HG03095 (cell line): ENCODE data around the gene PPFIA1.
"Not testable (repeated sequence)": the region's sequence is repeated elsewhere in the genome, so short reads cannot be mapped to it uniquely, and the experiment has no call there.

Experiments used
- ATAC-seq: cut with Tn5 transposase; IDR thresholded peaks from one replicate; pipeline ENCODE4 v1.9.1; 2021; ENCODE audit warnings: moderate library complexity; ENCODE audit not compliant: unreplicated experiment

The PPFIA1 gene

DNA sequence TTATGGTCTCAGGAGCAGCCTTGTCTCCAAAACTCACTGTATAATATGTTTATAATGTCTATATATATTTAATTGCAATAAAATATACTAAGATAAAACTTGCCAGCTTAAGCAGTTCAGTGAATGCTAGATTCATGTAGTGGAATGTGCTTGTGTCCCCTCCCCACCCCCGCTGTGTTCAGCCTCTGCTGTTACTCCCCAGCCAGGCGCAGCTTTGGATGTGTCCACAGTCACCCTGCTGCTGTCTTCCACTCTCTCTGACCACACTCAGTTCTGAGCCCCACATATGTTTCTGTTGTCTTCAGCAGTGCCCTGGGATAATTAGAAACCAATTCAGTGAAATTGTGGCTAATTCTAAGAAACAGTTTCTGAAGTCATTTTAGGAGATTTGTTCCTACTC lies 52.2 kb downstream of the PPFIA1 start:
- ATAC-seq: no peak

DNA sequence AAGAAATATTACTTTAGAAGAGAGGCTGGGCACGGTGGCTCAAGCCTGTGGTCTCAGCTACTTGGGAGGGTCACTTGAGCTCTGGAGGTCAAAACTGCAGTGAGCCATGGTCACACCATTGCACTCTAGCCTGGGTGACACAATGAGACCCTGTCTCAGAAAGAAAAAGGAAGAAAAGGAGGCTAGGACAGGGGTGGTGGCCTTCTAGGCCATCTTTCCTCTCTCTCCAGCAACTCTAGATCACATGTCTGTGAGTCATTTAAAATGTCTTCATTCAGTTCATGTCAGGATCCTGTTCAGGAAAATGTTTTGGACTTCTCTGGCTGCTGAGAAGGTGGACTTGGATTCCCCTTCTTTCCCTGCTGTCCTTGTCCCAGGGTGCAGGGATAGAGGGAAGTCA lies 53.3 kb downstream of the PPFIA1 start:
- ATAC-seq: no peak

DNA sequence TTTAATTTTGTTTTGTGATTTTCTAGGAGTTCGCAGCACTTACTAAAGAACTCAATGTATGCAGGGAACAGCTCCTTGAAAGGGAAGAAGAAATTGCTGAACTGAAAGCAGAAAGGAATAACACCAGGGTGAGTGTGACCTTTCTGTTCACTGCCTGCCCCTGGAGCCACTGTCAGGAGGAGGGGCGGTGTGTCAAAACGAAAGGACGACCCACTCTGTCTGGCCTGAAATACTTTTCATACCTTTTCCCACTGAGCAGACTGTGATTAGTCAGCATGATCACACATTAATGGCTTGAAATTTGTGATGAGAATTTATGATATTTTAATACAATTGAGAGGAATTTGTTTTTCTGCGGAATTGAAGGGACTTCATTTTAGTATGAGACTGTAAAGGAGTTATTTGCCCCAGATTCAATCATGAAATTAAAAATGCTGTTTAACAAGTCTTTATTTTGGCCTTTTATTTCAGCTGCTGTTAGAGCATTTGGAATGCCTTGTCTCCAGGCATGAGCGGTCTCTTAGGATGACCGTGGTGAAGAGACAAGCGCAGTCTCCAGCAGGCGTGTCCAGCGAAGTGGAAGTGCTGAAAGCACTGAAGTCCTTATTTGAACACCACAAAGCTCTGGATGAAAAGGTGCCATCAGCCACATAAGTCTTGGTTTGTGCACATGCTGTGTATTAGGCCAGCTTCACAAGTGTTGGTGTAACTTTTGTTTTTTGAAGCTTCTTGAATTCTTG lies 54.1 kb downstream of the PPFIA1 start:
- ATAC-seq: peak; percentile 82

- ATAC-seq: no peak
These were observed 55.3 kb downstream of the PPFIA1 start for GRCh38 chr11:70325824-70326223.

GRCh38 chr11:70326365-70326811 lies 55.9 kb downstream of the PPFIA1 start:
- no peak for ATAC-seq

DNA sequence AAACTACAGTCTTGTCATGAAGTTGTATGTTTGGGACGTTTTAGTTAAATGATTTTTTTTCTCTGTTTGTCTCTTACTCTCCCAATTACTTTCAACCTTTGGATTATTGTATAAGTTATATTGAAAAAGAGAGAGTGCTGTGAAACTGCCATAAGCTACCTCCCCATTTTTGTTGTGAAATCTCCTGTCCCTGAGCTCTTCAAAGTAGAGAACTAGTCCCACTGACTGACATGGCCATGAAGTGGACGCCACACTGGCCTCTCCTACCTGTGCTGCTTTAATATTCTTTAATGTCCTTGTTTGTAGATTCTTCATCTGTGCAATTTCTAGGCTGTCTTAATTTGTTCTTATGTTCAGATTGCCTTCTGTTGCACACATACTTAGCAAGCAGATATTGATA lies 56.3 kb downstream of the PPFIA1 start:
- ATAC-seq: no peak

- ATAC-seq: no peak
These were observed 57.2 kb downstream of the PPFIA1 start for GRCh38 chr11:70327717-70328116.

DNA sequence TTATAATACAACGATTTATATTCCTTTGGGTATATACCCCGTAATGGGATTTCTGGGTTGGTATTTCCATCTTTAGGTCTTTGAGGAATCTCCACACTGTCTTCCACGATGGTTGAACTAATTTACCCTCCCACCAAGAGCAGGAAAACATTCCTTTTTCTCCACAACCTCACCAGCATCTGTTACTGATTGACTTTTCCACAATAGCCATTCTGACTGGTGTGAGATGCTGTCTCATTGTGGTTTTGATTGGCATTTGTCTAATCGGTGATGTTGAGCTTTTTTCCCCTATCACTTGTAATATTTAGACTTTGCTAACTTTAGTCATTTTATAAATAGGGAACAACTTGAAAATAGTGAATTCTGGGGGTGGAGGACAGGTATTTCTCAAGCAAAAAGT lies 58.1 kb downstream of the PPFIA1 start:
- ATAC-seq: no peak

- not testable (repeated sequence) for ATAC-seq
These were observed 60.9 kb downstream of the PPFIA1 start for GRCh38 chr11:70331320-70331843.

DNA sequence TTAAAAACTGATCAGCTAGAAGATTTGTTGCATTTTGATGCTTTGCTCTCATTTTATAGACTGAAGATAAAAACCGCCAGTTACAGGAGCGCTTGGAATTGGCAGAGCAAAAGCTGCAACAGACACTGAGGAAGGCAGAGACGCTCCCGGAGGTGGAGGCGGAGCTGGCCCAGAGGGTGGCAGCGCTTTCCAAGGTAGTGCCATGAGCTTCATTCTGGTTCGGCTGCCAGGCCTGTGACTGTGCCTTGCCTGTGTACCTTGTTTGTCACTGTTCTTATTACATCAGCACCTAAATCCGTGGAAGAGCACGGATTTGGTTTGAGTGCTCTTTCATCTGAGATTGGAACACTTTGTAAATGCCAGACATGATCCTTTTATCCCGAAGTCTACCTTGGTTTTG lies 61.4 kb downstream of the PPFIA1 start:
- no peak for ATAC-seq

DNA sequence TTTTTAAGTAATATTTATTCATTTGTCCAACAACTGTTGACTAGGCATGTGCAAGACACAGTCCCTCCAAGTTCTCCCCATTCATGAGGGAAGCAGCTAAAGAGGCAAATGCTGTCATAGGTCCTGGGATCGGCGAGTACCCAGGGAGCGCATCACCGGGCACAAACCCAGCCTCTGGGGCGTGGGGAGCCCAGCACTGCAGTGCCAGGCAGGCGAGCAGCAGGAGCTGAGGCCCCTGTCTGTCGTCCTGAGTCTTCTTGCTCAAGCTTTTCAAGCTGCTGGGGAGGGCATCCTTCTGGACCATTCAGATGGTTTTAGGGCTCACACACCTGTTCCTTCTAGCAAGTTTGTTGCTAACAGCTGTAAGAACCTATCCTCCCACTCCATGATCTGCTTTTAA lies 62.1 kb downstream of the PPFIA1 start:
- ATAC-seq: no peak

GRCh38 chr11:70333261-70333660 lies 62.8 kb downstream of the PPFIA1 start:
- ATAC-seq: no peak

GRCh38 chr11:70334351-70334995 lies 64.0 kb downstream of the PPFIA1 start:
- no peak for ATAC-seq

DNA sequence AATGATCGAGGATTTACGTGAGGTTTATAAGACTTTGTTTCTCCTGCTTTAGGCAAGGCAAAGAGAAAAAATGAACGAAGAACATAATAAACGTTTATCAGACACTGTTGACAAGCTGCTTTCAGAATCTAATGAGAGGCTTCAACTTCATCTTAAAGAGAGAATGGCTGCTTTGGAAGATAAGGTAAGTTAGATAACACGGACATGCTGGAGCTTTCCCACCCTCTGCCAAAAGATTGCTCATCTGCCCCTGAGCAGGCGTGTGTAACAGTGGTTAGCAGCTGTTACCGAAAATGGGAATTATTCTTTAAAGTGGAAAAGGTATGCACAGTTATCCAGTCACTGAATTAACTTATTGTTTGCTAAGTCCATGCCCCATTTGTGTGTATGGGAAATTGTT lies 65.0 kb downstream of the PPFIA1 start:
- no peak for ATAC-seq

- ATAC-seq: no peak
These were observed 68.1 kb downstream of the PPFIA1 start for GRCh38 chr11:70338594-70338993.

GRCh38 chr11:70339066-70339465 lies 68.6 kb downstream of the PPFIA1 start:
- ATAC-seq: no peak

- ATAC-seq: no peak
These were observed 71.5 kb downstream of the PPFIA1 start for GRCh38 chr11:70341881-70342429.

- ATAC-seq: no peak
These were observed 73.1 kb downstream of the PPFIA1 start for GRCh38 chr11:70343636-70344035.

- ATAC-seq: no peak
These were observed 77.7 kb downstream of the PPFIA1 start for GRCh38 chr11:70348191-70348590.

DNA sequence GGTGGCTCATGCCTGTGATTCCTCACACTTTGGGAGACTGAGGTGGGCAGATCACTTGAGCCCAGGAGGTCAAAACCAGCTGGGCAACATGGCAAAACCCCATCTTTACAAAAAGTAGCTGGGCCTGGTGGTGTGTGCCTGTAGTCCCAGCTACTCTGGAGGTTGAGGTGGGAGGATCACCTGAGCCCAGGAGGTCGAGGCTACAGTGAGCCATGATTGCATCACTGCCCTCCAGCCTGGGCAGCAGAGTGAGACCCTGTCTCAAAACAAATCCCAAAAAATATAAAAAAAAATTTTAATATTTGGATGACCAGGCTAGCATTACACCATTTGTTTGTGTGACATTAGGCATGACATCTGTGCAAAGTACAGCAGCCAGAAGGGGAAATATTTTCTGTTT lies 78.1 kb downstream of the PPFIA1 start:
- ATAC-seq: no peak

- ATAC-seq: no peak
These were observed 81.2 kb downstream of the PPFIA1 start for GRCh38 chr11:70351646-70352045.

DNA sequence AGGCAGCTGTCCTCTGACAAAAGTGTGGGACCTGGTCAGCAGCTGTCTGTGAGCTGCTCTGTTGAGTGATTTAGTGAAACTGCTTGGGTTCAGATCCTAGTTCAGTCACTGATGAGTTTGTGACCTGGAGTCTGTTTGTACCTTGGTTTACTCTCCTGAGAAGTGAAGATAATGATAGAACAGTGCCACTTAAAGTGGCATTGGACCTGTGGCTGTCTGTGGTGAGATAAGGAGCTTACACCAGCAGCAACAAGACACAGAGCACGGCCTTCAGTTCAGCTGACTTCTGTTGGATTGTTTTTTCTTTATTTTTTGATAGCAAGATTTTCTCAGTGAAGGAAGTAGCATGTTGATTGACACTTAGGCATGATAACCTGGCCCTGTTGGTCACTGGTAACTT lies 81.6 kb downstream of the PPFIA1 start:
- no peak for ATAC-seq
